Ramos (cell line): ENCODE data around the gene SERTAD2.

Source experiments
- in situ Hi-C: fragments of 300-500 bp; cut with MboI; formaldehyde crosslinking; loops from one replicate; pipeline ENCODE4 v1.14.3; 2022; ENCODE audit warnings: low sequenced_read_pairs; ENCODE audit not compliant: unreplicated experiment

The SERTAD2 gene, protein sequence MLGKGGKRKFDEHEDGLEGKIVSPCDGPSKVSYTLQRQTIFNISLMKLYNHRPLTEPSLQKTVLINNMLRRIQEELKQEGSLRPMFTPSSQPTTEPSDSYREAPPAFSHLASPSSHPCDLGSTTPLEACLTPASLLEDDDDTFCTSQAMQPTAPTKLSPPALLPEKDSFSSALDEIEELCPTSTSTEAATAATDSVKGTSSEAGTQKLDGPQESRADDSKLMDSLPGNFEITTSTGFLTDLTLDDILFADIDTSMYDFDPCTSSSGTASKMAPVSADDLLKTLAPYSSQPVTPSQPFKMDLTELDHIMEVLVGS

DNA sequence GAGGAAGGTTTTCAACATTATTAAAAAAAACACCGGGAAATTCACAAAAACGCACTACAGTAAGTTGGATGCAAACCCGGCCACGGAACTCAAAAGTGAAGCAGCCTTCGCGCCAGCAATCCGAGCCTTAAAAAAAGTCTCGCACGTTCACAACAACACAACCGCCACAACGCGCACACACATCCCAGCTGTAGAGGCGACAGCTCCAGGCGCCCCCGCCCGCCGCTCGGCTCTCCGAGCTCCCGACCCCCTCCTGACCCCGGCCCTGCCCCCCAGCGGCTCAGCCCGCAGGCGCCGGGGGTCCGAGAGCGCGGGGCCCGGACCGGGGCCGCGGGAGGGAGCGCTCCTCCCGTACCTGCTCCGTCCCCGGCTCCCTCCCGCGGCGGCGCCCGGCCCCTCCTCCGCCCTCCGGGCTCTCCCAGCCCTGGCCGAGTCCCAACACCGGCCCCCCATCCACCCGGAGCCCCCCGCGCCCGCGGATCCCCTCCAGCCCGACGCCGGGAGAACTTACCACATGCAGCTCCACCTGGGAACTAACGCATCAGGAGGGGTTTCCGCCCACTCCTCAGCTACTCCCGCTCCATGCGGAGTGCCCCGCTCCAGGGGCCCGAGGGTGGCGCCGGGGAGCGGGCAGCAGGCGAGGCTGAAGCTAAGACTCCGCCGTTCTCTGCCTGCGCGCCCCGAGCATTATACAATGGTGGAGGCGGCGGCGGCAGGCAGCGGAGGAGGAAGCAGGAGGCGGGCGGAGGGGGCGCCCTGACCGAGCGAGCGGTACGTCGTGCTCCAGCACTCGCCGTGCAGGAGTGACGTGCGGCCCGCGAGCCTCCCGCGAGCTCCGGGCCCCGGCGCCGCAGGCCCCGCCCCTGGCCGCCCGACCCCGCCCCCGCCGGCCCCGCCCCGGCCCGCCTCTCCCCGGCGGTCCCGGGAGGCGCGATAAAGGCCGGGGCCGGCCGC is at the start of gene SERTAD2:
Gene SERTAD2 (minus strand): TSS at position 805 of the 954 bp plus-strand sequence. CDS start 17,042 bp downstream, outside the sequence.
- in situ Hi-C loops: loop anchor here (10.0 kb wide), 2 partner anchors 281 to 381 kb away; no protein-coding TSS in a partner anchor

DNA sequence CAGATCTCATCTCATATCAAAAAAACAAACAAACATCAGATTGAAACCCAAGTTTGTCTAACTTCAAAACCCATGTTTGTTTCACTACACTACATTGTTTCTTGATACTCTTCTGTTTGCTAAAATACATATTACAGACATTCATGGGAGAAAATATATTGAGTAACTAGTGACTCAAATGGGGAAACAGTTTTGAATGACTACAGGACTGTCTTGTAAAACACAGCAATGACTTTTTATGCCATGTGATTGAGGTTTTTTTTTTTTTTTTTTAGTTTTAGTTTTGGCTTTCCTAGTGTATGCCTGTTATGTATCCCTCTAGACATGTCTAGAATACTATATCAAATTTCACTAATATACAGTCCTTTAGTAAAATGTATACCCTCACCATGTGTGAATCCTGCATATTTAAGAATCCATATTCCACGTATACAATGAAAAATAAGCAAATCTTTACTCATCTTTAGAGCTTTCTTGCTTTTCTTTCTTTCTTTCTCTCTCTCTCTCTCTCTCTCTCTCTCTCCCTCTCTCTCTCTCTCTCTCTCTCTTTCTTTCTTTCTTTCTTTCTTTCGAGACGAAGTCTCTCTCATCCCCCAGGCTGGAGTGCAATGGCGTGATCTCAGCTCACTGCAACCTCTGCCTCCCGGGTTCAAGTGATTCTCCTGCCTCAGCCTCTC is 46.6 kb upstream of the SERTAD2 start:
- in situ Hi-C loops: no loop called here

DNA sequence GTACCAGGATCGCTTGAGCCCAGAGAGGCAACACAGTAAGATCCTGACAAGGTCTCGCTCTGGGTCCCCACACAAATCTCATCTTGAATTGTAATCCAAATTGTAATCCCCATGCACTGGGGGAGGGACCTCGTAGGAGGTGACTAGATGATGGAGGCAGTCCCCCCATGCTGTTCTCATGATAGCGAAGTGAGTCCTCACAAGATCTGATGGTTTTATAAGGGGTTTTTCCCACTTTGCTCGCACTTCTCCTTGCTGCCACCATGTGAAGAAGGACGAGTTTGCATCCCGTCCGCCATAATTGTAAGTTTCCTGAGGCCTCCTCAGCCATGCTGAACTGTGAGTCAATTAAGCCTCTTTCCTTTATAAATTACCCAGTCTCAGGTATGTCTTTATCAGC is 46.0 kb upstream of the SERTAD2 start:
- in situ Hi-C loops: no loop called here

DNA sequence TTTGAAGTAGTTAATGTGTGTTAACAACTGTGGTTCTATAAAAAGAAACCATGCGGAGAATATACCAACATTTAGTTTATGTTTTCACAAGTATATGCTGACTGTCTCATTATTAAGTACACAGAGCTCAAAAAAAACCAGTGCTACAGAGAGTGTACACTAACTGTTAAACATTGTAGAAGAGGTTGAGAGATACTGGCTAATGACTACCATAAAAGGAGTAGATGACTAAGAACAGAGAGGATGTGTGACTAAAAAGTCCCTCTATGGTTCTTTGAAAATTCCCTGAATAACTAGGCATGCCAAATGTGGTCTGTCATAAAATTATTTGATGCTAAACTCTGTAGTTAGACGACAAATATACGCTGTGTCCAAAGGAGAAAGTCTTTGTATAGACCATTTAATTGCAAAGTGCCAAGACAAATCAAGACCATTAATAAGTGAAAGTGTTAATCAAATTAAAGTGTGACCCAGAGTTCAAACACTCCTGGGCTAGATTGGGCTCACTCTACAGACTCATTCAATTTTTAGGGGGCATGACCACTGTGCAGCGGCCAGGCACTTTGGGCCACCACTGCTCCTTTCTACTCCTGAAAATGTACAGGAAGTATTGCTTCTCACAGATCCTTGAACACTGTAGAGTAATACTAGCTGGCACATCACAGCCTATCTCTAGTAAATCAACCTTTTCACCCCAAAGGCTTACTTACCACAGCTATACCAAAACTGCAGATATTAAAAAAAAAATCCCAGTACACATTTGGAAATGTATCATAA is 45.1 kb upstream of the SERTAD2 start:
- in situ Hi-C loops: no loop called here

DNA sequence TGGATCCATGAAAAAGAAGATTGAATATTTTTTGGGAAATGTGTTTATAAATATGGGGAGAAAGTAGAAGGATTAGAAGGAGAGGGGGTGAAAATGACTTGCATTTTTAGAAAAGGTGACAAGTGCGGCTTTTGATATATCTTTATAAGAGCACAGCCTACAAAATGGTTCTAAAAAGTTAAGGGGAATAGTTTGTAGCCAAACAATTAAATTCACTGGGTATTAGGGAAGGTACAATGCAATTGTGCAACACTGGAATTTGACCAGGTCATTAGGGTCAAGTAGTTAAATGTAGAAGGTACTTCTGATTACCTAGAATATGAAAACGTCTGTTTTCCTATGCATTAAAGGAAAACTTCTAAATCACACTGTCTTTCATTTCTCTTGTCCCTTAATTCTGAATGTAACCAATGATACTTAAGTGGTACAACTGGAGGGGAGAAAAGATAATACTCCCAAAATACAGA is 44.5 kb upstream of the SERTAD2 start:
- in situ Hi-C loops: no loop called here

DNA sequence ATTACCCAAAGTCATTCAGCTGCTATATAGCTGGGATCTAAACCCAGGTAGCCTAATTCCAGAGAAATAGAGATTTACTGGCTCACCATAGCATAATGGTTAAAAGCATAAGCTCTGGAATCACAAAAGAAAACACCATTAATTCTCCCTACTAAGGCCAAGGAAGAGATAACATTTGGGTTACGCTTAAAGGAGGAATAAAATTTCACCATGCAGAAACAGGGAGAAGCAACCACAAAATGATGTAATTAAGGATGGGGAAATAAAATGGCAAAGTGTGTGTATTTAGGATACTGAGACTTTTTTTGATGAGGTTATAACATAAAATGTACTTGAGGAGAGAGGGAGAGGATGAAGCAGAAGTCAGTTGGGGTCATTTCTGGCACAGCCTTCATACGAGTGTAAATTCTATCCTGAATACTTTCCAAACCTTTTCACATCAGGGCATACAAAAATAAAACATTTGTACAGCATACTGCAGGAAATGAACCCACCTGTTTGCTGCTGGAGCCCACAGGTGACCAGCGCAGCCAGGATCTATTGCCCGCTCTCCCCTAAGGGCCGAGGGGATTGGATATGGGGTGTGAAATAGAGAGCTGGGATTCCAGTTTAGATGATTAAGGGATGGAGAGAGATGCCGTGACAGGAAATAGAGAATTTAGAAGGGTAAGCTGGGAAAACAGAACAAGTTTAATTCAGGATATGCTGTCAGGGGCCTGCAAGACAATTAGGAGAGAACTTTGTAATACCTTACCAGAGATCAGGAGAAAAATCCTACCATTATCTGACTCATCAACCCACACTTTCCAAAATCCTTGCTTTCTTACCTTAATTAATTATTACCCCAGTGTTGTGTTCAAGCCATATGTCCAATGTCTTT is 43.8 kb upstream of the SERTAD2 start:
- in situ Hi-C loops: no loop called here

DNA sequence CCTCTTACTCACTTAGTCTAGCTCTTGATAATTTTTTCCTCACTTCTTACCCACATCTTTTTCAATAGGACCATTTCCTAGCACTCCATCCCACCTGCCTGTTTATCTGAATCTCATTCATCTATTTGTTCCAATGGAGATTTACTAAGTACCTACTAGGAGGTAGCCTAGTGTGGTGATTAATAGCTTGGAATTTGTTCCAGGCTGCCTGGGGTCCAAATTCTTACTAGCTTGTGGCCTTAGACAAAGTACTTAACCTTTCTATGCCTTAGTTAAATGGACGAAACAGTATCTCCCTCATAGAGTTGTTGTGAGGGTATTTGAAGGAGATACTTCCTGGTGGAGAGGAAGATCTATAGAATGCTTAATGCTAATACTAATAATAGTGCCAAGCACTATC is 42.9 kb upstream of the SERTAD2 start:
- in situ Hi-C loops: no loop called here

DNA sequence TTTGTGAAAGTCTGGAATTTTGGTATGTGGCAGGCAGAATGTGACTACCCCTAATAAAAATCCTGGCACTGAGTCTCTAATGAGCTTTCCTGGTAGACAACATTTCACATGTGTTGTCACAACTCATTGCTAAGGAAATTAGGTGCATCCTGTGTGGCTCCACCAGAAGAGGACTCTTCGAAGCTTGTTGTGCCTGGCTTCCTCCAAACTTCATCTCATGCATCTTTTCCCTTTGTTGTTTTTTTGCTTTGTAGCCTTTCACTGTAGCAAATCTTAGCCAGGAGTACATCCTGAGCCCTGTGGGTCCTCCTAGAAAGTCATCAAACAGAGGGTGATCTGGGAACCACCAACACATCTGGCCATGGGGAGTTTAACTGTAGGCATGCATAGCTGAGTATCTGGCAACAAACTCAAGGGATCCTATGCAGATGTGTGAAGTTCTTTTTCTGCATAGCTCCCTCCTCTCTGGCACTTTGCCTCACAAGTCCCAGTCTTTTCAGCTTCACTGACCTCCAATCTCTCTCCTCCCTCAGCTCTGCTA is 42.1 kb upstream of the SERTAD2 start:
- in situ Hi-C loops: no loop called here

DNA sequence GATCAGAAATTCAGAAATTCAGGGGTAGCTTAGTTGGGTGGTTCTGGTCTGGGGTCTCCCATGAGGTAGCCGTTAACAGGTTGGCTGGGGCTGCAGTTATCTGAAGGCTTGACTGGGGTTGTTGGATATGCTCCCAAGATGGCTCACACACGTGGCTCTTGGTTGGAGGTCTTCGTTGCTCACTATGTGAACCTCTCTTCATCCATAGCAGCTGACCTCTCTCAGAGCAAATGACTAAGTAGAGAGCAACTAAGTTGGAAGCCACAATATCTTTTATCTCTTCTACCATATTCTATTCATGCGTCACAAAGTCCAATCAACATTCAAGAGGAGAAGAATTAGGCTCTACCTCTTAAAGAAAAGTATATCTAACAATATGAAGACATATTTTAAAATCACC is 38.7 kb upstream of the SERTAD2 start:
- in situ Hi-C loops: no loop called here

DNA sequence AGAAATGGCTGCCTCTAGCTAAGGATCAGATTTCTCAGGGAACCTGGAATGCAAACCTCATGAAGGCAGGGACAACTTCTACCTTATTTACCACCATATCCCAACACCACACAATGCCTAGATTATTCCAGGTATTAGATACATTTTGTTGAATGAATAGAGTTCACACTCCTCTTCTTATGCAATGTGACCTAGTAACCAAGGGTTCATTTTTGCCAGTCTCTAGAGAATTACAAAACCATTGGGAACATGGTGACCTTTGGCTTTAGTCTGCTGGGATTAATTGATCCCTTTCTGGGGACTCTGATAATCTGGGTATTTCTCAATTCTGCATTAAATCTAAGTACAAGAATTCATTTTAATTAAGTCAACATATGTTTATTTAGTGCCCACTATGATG is 35.2 kb upstream of the SERTAD2 start:
- in situ Hi-C loops: no loop called here

DNA sequence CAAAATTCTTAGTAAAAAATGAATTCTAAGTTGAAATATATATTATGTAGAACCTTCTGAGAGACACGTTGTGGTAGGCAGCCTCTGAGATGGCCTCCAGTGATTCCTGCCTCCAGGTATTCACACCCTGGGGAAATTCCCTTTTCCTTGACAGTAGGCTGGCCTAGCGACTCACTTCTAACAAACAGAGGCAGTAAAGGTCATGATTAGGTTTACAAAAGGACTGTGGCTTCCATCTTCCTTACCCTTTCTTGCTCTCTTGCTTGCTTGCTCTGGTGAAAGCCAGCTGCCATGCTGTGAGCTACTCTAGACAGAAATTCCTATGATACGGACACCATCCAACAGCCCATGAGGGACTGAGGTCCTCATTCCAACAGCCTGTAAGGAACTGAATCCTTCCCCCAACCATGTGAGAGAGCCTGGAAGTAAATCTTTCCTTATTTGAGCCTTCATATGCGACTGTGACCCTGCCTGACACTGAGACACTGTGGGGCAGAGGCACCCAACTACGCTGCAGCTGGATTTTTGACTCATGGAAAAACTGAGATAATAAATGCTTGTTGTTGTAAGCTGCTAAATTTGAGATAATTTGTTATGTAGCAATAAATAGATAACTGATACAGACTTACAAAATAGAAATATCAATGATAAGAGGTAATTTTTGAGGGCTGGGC is 32.7 kb upstream of the SERTAD2 start:
- in situ Hi-C loops: no loop called here

DNA sequence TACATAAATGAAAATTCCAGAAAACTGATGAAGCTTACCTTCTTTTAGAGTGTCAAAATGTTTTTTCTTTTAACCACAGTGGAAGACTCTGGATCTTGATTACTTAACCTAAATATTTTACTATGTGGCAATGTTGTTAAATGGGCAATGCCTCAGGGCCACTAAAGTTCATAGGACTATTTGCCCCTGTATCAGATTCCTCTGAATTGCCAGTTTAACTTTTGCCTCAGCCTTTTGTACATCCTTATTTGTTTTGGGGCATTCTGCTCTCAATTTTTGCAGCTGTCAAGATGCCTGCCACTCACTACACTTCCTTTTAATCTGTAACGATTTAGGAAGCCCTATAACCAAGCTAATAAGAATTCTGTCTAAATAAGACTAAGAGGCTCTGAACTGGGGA is 31.7 kb upstream of the SERTAD2 start:
- in situ Hi-C loops: no loop called here

DNA sequence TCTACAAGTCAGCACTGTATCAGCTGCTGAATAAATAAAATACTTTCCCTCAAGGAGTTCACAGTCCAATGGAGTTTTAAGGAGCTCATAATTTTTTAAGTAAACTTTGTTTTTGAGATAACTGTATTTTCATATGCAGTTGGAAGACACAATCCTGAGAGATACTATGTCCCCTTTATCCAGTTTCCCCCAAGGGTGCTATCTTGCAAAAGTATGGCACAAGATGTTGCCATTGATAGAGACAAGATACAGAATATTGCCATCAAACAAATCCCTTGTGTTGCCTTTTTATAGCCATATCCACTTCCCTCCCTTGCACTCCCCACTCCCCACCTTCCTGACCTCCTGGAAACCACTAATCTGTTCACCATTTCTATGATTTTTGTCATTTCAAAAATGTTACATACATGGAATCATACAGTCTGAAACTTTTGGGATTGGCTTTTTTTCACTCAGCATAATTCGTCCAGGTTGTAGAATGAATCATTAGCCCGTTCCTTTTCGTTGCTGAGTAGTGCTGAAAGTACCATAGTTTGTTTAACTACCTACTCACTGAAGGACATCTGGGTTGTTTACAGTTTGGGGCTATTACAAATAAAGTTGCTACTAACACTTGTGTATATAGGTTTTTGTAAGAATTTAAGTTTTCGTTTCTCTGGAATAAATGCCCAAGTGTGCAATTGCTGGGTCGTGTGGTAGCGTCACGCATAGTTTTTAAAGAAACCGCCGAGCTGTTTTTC is 30.2 kb upstream of the SERTAD2 start:
- in situ Hi-C loops: no loop called here

DNA sequence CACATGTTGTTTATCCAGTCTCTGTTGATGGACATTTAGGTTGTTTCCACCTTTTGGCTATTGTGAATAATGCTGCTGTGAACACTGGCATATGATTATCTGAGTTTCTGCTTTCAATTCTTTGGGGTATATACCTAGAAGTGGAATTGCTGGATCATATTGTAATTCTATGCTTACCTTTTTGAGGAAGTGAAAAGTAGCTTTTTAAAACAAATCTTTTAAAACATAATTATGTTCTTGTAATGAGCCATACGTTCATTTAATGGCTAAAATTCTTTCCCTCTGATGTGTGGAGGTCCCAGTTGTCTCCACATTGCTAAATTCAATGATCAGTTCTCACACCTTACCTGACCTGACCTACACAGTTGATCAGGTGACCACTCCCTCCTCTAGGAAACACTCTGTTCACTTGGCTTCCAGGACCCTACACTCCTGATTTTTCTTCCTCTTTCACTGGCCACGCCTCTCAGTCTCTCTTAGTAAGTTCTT is 27.8 kb upstream of the SERTAD2 start:
- in situ Hi-C loops: no loop called here

DNA sequence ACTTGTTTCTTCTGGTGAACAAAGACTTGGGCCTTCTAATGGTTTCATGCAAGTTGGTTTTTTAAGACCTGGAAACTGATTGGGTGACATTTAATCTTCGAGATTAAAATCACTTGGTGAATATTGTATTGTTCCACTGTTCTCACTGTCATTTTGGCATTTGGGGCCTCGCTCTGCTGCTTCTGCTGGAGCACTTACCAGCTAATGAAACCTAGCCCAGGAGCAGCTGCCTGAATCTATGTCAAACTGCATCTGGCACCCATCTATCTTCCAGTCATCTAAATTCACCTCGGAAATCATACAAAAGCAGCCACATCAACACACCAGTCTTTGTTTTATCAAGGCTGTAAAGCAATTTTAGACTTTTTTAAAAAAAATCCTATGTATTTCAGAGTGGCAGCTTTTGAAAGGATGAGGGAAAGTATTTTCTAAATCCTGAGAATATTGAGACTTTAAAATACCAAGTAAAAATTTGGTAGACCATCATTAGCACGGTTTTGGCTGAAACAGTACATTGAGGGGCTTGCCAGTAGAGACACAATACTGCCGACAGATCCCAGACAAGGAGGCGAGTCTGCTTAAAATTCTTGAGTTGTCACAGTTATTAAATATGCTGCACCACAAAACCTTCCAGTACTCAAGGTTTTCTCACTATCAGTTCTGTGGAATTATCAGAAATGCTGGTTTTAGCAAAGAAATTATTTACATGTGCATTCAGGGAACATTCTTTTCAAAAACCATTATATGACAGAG is 26.1 kb upstream of the SERTAD2 start:
- in situ Hi-C loops: no loop called here

DNA sequence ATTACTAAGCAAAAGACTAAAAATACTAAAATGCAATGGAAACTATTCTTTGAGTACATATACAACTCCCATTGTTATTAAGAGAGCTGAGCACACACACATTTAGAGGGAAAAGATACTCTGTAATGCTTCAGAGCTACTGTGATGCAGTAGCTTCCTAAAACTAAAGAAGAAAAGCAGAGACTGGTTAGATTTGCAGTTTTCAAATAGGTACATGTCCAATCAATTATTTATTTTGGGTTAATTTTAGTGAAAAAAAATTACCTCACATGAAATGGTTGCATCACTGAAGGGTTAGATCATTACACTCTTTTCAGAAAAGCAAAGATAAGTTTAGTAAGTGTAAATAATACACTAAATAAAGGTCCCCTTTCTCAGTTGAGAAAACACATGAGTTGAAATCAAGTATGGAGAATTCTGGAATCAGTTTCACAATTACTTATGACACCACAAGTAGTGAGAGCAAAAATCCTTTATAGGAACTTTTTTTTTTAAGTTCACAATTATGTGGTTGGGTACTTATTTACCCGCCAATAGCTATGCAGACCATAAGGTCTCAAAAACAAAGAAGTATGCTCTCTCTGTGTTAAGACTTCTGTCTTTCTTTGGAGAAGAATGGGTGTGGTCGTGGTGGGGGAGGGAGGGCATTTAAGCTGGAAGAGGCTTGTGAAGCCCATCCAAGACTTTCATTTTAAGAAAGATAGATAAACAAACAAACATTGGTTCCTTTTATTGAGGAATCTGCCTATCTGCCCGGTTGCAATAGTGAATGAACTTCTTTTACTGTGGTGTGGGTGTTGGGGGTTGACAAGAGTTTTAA is 25.3 kb upstream of the SERTAD2 start:
- in situ Hi-C loops: no loop called here
